ENCODE data around the gene NFYB. TPM values are rescaled to one million over a fixed set of nuclear protein-coding genes. Genes with fewer than 3 reads are reported as not detected.

Gene NFYB
- 62.8 TPM for total RNA-seq

GRCh38 chr12:104137902-104138796 lies at the start of gene NFYB:
Gene NFYB, minus strand, starts transcription at chr12:104138210. Its CDS starts 2,757 bp downstream, at chr12:104135453.
- Histone ChIP-seq H3K4me1 (peaks cover 0 to 28% of the 10 kb centered on the region in 2 donors), H3K27ac (peak within 1 kb of the TSS; percentile 91 to 98), H3K4me3 (peak within 1 kb of the TSS; percentile 88 to 97), H3K27me3 (no peaks in the 10 kb centered on the region), H3K9me3 (no peaks in the 10 kb centered on the region), H3K36me3 (peaks cover 3 to 6% of the 10 kb centered on the region in 2 donors)
- peak; percentile 91 to 99 for DNase-seq (ENCODE audit: low spot score in 2 of 2)
- no peak for TF ChIP-seq CTCF (IDR thresholded peaks at IDR 0.05)
- intact Hi-C loops (cut with DNase I) = loop anchor here (2.0 to 5.0 kb wide), 2 partner anchors 41 to 149 kb away; no protein-coding TSS in a partner anchor

GRCh38 chr12:104187446-104188155 lies 49.6 kb upstream of the NFYB start:
- H3K27ac ChIP-seq = no peak overlapping the region
- peaks cover 4 to 13% of the 10 kb centered on the region in 2 donors for H3K9me3 ChIP-seq
- H3K36me3 ChIP-seq = no peaks in the 10 kb centered on the region
- intact Hi-C loops (cut with DNase I) = no loop called here
- no peaks in the 10 kb centered on the region for H3K27me3 ChIP-seq
- TF ChIP-seq CTCF (IDR thresholded peaks at IDR 0.05) = no peak
- H3K4me1 ChIP-seq = peaks cover 0 to 10% of the 10 kb centered on the region in 2 donors
- DNase-seq (ENCODE audit: low spot score in 2 of 2) = no peak
- no peak overlapping the region for H3K4me3 ChIP-seq

- H3K4me3 ChIP-seq = no peak overlapping the region
- intact Hi-C loops (cut with DNase I) = no loop called here
- no peaks in the 10 kb centered on the region for H3K27me3 ChIP-seq
- peaks cover 4 to 13% of the 10 kb centered on the region in 2 donors for H3K9me3 ChIP-seq
- no peaks in the 10 kb centered on the region for H3K36me3 ChIP-seq
- DNase-seq (ENCODE audit: low spot score in 2 of 2) = no peak
- peak overlapping the region; percentile 75 to 86 for H3K27ac ChIP-seq
- TF ChIP-seq CTCF (IDR thresholded peaks at IDR 0.05) = no peak
- H3K4me1 ChIP-seq = peaks cover 11 to 32% of the 10 kb centered on the region in 2 donors
Measured at GRCh38 chr12:104183443-104183842, 45.4 kb upstream of the NFYB start.

GRCh38 chr12:104182621-104183378 lies 44.8 kb upstream of the NFYB start:
- H3K27ac ChIP-seq = peak overlapping the region; percentile 75 to 86
- peaks cover 4 to 13% of the 10 kb centered on the region in 2 donors for H3K9me3 ChIP-seq
- intact Hi-C loops (cut with DNase I) = no loop called here
- H3K4me1 ChIP-seq = peaks cover 15 to 39% of the 10 kb centered on the region in 2 donors
- no peak for DNase-seq (ENCODE audit: low spot score in 2 of 2)
- no peaks in the 10 kb centered on the region for H3K27me3 ChIP-seq
- no peak overlapping the region for H3K4me3 ChIP-seq
- TF ChIP-seq CTCF (IDR thresholded peaks at IDR 0.05) = no peak
- H3K36me3 ChIP-seq = no peaks in the 10 kb centered on the region

- peak overlapping the region in 1 of 2 donors; percentile 9 for H3K4me3 ChIP-seq
- intact Hi-C loops (cut with DNase I) = no loop called here
- peaks cover 15 to 44% of the 10 kb centered on the region in 2 donors for H3K4me1 ChIP-seq
Measured at GRCh38 chr12:104182144-104182543, 44.1 kb upstream of the NFYB start.

More at GRCh38 chr12:104182144-104182543, 44.1 kb upstream of the NFYB start:
- no peaks in the 10 kb centered on the region for H3K36me3 ChIP-seq
- no peak for TF ChIP-seq CTCF (IDR thresholded peaks at IDR 0.05)
- DNase-seq (ENCODE audit: low spot score in 2 of 2) = peak; percentile 67 to 94
- peaks cover 4 to 13% of the 10 kb centered on the region in 2 donors for H3K9me3 ChIP-seq
- peak overlapping the region; percentile 75 to 86 for H3K27ac ChIP-seq
- H3K27me3 ChIP-seq = no peaks in the 10 kb centered on the region

Measured in ascending aorta (tissue), 2 donors.